ENCODE data around the gene TLE5. TPM values are rescaled to one million over a fixed set of nuclear protein-coding genes. Genes with fewer than 3 reads are reported as not detected.
"Not testable (repeated sequence)": the region's sequence is repeated elsewhere in the genome, so short reads cannot be mapped to it uniquely, and the experiment has no call there.

Gene TLE5
- total RNA-seq, 1 donor from 2014 or later: 629 TPM

DNA sequence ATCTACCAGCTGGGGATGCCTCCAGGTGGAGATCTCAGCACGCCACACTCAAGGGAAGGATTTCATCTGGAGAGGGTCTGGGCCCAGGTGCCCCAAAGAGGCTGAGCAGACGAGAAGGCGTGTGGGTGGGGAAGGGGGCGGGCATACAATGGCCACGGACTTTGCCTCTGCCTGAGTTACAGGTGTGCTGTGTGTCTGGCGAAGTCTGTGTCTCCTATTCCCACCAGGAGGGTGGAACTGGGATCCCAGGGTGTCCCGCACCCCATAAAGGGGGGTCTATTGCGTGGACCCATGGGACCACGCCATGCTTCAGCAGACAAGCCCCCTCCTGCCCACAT, 36.8 kb downstream of the TLE5 start:
- no peak for DNase-seq (ENCODE audit: low spot score)

DNA sequence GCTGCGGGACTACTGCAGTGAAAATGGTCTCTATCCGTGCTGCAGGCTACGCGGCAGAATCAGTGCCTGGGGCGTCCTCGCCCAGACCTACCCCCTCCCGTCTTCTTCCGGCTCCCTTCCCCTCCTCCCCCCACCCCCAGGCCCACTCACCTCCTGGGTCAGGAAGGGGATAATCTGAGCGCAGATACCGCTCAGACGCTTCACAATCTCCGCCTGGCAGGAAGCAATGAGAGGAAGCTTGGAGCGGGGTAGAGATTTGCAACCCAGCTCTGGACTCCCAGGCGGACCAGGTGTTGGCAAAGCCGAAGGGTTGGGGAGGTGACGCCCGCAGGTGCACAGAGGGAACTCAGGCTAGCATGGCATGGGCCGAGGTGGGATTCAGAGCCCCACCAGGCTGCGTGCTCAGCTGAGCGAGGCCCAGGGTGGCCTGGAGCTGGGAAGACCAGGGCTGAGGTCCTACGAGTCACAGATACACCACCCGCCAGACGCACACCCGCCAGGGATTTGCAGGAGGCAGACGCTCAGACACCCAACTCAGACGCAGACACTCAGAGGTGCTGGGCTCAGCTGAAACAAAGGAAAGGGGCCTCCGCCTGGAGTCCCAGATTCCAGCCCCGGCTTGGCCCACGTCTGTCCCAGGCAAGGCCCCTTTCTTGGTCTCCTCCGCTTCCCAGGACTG, 37.3 kb downstream of the TLE5 start:
- DNase-seq (ENCODE audit: low spot score): no peak

DNA sequence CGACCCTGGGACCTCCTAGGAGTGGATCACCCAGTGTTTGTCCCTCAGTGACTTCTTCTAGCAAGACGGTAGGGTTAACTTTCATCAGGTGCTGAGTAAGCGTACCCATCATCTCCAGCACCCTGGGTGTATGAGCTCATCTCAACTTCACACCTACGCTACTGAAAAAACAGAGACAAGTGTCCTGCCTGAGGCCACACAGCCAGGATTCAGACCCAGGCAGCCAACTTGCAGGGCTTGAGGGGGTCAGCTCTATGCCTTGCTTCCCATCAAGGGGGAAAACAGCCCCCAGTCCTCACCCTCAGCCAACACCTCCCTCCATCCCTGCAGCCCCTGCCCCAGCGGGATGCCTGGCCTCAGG, 37.8 kb downstream of the TLE5 start:
- no peak for DNase-seq (ENCODE audit: low spot score)

DNA sequence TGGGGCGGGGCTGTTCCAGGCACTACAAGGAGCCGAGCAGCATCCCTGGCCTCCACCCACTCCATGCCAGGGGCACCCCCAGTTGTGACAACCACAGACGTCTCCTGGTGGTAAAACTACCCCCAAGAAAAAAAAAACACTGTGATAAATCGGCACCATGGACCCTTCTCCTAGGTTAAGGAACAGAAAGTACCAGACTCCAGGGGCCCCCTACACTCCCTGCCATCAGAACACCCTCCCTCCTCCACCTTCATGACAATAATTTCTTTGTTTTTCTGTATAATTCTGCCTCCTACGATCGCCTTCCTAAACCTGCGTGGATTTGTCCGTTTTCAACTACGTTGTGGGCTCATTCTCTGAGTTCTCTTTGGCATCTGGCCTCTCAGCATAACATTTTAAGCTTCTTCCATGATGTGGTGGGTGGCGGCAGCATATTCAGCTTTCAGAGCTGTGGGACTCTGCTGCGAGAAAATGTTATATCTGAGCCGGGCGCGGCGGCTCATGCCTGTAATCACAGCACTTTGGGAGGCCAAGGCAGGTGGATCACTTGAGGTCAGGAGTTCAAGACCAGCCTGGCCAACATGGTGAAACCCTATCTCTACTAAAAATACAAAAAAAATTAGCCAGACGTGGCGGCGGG, 41.9 kb downstream of the TLE5 start:
- DNase-seq (ENCODE audit: low spot score): no peak

DNA sequence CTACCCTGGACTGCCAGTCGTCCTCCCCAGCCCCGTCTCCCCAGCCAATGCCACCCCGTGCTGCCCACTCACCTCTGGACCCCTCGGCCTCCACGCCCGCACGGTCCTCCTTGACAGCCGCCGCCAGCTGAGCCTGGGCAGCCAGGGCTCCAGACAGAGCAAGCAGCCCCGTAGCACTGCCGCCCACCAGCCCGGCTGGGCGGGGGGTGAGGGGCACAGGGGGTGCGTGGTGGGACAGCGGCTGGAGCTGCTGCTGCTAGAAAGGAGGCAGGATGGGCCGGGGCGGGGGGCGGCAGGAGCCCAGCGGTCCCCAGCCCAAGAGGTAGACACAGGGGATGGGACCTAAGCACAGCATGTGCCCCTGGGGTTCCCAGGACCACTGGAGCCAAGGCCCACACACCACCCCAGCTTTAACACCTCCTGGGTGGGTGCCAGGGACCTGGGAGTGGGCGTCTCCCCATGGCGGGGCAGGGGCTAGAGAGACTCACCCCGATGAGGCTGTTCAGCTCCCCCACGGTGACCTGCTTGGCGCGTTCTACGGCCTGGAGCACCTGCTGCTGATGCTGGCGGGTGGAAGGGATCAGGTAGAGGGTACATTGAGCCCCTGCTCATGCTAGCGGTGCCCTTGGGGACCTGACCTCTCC, 43.0 kb downstream of the TLE5 start:
- DNase-seq (ENCODE audit: low spot score): no peak

DNA sequence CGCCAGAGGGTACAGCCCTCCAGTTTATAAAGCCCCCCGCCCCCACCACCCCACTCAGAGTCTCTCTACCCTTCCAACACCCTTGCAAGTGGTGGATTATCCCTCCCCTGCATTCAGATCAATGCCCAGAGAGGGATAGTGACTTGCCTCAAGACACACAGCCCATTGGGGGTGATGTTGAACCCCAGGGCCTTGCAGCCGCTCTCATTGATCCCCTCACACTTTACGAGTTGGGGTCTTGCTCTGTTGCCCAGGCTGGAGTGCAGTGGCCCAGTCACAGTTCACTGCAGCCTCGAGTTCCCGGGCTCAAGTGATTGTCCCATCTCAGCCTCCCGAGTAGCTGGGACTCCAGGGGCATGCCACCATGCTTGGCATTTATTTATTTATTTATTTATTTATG, 44.4 kb downstream of the TLE5 start:
- DNase-seq (ENCODE audit: low spot score): no peak

DNA sequence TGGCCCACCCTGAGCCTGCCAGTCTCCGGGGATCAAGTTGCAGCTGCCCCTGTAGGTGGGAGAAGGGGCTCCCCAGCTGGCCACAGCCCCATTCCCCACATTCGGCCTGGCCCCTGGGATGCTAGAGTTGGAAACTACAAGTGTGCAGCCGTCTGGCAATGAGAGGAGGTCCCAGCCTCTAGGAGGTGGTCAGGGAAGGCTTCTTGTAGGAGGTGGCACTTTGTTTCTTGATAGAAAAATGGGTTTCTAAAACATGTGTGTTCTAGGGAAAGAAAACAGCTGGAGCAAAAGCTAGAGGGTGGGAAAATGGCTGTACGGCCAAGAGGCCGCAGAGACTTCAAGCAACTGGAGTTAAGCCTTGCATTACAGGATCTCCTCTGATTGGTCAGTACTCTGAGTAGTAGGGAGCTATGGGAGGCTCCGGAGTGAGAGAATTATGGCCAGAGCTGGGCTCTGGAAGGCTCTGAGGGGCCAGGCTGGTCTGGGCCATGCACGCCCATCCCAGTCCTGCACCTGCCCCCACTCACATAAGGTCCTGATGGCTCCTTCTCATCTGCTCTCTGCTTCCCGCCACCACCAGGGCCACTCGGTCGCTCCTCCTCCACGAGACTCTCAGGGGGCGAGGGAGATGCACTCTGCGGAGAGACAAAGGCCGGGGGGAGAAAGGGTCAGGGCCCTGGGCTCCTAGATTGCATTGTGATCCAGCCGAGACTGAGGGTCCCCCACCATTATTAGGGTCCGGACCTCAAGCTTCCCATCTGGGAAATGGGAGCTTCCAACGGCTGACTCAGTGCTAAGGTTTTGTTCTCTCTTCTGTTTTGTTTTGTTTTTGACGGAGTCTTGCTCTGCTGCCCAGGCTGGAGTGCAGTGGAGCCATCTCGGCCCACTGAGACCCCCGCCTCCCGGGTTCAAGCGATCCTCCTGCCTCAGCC, 46.9 kb downstream of the TLE5 start:
- DNase-seq (ENCODE audit: low spot score): no peak

DNA sequence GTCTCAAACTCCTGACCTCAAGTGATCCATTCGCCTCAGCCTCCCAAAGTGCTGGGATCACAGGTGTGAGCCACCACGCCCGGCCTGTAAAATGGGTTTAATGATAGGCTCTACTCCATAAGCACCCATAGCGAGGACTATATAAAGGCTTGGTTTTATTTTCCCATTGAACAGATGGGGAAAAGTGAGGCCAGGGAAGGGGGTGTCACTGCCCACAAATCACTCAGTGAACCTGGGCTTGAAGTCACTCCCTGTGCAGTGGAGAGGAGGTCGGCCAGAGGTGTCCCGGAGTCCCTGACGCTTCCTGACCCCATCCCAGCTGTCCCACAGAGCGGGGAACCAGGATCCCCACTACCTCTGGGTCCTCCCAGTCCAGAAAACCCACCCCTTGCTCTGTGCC, 48.2 kb downstream of the TLE5 start:
- no peak for DNase-seq (ENCODE audit: low spot score)

DNA sequence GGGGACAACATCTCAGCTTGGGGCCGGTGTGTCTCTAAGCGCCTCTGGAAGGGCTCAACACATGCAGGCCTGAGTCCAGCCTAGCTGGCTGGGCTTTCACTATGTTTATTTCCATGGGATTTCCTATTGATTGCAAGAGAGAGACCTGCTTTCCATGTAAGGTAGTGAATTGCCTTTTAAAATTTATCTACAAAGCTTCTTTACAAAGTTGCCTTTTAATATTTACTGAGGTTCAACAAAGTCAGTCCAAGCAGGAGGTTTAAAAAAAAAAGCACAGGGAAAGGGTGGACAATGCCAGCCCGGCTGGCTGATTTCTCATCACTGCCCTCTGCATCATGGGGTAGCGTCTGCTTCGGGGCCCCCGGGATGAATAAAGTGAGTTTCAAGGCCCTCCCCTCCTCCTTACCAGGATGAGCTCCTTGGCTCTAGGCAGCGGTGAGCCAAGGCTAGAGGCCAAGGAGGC, 49.0 kb downstream of the TLE5 start:
- DNase-seq (ENCODE audit: low spot score): no peak

DNA sequence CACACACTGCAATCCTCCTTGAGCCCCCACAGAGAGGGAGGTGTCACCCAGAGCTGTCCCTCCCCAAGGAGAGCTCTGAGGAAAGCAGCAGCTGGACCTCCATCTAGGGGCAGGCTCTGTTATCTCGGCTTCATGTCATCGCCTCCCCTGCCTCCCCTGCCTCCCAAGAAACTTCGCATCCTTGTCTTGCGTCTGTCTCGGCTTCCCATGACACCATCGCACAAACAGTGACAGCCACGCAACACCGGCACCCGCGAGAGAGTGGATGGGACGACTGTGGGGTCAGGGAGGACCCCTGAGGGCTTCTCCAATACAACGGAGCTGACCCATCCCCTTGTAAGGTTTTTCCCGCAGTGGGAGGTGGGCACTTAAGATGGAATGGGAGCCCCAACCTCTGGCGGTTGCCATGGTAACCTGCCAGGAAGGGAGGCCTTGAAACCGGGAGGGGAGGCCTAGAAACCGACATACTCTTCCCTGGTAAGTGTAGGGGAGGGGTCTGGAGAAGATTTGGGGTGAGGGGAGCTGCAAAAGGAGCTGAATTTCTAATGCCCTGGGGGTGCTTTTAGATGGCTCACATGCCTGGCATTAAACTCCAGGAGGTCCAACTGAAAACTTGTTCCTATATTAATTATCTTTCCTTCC, 49.6 kb downstream of the TLE5 start:
- no peak for DNase-seq (ENCODE audit: low spot score)

DNA sequence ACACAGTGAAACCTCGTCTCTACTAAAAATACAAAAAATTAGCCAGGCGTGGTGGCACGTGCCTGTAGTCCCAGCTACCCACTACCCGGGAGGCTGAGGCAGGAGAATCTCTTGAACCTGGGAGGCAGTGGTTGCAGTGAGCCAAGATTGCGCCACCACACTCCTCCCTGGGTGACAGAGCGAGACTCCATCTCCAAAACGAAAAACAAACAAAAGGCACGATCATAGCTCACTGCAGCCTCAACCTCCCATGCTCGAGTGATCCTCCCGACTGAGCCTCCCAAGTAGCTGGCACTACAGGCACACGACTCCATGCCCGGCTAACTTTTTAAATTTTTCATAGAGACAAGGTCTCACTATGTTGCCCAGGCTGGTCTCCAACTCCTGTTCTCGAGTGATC, 50.2 kb downstream of the TLE5 start:
- DNase-seq (ENCODE audit: low spot score): not testable (repeated sequence)

DNA sequence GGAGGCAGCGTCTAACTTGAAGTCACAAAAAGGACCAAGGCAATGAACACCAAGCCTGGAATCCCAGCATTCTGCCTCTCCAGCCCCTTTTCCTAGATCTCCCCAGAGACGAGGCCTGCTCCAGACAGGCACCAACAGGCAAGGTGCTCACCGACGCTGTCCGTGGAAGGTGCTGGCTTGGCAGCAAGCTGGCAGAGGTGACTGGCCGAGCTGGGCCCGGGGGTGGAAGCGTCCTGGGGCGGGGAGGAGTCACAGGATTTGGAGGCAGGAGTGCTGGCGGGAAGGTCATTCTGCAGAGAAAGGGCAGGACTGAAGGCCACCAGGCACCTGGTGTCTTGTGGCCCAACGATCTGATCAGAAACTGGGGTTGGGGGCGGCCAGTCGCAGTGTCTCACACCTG, 51.4 kb downstream of the TLE5 start:
- no peak for DNase-seq (ENCODE audit: low spot score)

DNA sequence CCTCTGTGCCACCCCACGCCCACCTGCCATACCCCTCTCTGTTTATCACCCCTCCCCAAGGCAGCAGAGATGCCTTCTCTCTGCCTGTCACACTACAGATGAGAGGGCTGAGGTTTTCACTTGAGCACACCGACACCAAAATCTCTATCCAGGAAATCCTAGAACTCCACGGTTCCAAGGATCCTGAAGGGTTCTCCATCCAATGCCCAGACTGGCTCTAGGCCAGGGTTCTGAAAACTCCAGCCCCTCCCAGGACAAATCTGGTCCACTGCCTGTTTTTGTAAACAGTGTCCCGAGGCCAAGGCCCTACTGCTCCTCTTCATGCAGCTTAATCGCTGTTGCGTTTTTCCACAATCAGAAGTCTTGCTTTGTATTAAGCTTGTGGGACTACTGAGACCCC, 53.3 kb downstream of the TLE5 start:
- no peak for DNase-seq (ENCODE audit: low spot score)

DNA sequence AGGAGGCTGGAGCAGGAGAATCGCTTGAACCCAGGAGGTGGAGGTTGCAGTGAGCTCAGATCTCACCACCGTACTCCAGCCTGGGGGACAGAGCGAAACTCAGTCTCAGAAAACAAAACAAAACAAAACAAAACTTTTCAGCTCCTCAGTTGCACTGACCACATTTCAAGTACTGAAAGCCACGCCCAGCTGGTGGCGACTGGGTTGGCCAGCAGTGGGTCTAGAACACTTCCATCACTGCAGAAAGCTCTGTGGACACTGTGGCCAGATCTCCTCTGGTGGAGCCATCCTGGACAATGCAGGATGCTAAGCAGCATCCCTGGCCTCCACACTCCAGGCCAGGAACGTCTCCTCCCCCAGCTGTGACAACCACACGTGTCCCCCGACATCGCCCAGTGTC, 54.3 kb downstream of the TLE5 start:
- no peak for DNase-seq (ENCODE audit: low spot score)

DNA sequence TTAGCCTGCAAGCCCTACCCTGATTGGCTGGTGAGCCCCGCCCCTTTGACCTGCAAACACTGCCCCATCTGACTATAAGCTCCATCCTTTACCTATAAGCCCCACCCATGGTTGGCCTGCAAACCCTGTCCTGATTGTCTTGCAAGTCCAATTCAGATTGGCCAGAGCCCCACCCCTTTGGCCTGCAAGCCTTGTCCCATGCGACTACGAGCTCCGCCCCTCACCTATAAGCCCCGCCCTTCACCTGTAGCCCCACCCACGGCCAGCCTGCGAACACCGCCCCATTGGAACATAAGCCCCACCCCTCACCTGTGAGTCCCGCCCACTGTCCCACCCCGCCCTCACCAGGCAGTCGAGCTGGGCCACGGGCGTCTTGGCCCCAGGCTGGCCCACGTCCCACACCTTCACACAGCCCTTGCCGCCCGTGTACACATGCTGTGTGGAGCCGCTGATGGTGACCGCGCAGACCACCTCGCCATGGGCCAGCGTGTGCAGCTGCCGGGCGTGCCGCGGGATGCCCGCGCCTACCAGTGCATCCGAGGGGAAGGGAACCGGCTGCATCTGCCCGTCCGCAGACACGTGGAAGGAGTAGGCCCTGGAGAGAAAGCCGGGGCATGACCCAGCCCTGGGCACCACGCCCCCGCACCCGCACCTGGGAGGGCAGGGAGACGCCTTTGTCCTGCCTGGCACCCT, 56.1 kb downstream of the TLE5 start:
- DNase-seq (ENCODE audit: low spot score): no peak

DNA sequence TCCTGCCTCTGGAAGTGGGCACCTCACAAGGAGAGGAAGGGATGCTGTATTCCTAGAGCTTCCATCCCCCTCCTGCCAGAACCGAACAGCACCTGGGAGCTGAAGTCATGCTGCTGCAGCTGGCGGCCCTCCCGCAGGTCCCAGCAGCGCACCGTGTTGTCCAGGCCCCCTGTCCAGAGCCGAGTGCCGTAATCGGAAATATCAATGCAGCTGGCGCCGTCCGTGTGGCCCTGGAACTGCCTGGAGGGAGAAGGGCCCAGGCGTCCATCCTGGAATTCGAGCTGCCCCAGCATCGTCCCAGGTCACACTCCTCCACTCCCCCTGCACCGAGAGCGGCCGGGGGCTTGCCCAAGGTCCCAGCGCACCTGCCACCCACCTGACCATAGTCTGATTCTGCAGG, 57.0 kb downstream of the TLE5 start:
- DNase-seq (ENCODE audit: low spot score): no peak

DNA sequence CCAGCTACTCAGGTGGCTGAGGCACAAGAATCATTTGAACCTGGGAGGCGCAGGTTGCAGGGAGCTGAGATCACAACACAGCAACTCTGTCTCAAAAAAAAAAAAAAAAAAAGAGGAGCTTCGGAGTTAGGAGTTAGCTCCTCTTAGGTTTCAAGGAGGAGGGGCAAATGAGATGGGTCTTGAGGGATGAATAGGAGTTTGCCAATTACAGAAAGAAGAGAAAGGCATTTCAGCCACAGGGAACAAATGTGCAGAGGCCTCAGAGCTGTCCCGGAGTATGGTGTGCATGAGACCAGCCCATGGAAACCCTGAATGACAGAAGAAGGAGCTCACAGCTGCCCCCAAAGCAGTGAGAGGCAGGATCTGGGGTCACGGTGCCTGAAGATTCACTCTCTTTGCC, 57.8 kb downstream of the TLE5 start:
- DNase-seq (ENCODE audit: low spot score): no peak

DNA sequence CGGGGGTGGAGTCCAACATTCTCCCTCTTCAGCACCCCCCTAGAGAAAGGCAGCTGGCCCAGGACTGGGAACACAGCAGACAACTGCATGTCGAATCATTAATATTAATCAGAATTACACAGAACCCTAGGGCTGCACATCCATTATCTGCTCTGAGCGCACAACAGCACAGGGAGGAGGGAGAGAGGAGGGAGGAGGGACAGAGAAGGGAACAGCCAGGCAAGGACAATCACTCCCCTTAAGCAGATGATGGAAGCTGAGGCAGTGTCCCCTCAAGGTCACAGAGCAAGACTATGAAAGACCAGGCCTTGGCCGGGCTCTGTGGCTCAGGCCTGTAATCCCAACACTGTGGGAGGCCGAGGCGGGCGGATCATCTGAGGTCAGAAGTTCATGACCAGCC, 59.2 kb downstream of the TLE5 start:
- no peak for DNase-seq (ENCODE audit: low spot score)
